ENCODE data around the gene ZNF878.

ZNF878 gene

DNA sequence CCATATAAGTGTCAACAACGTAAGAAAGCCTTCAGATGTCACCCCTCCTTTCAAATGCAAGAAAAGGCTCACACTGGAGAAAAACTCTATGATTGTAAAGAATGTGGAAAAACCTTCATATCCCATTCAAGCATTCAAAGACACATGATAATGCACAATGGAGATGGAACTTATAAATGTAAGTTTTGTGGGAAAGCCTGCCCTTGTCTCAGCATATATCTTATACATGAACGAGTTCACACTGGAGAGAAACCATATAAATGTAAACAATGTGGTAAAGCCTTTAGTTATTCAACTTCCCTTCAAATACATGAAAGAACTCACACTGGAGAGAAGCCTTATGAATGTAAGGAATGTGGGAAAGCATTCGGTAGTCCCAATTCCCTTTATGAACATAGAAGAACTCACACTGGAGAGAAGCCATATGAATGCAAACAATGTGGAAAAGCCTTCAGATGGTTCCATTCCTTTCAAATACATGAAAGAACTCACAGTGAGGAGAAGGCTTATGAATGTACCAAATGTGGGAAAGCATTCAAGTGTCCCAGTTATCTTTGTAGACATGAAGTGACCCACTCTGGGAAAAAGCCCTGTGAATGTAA, 22.9 kb upstream of the ZNF878 start:
- peaks cover 97% of the 10 kb centered on the region for H3K36me3 Mint-ChIP-seq (ENCODE audit: low read depth)
- peaks cover 10% of the 10 kb centered on the region for H3K27me3 Mint-ChIP-seq (ENCODE audit: low read depth, poor library complexity)
- H3K27ac Mint-ChIP-seq = no peak overlapping the region
- no peak for DNase-seq
- H3K4me3 Mint-ChIP-seq = no peak overlapping the region
- no peaks in the 10 kb centered on the region for H3K4me1 Mint-ChIP-seq
- H3K9me3 Mint-ChIP-seq = peaks cover 99% of the 10 kb centered on the region
- TF ChIP-seq, protein P1, sequence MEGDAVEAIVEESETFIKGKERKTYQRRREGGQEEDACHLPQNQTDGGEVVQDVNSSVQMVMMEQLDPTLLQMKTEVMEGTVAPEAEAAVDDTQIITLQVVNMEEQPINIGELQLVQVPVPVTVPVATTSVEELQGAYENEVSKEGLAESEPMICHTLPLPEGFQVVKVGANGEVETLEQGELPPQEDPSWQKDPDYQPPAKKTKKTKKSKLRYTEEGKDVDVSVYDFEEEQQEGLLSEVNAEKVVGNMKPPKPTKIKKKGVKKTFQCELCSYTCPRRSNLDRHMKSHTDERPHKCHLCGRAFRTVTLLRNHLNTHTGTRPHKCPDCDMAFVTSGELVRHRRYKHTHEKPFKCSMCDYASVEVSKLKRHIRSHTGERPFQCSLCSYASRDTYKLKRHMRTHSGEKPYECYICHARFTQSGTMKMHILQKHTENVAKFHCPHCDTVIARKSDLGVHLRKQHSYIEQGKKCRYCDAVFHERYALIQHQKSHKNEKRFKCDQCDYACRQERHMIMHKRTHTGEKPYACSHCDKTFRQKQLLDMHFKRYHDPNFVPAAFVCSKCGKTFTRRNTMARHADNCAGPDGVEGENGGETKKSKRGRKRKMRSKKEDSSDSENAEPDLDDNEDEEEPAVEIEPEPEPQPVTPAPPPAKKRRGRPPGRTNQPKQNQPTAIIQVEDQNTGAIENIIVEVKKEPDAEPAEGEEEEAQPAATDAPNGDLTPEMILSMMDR (IDR thresholded peaks at IDR 0.05) = no peak

DNA sequence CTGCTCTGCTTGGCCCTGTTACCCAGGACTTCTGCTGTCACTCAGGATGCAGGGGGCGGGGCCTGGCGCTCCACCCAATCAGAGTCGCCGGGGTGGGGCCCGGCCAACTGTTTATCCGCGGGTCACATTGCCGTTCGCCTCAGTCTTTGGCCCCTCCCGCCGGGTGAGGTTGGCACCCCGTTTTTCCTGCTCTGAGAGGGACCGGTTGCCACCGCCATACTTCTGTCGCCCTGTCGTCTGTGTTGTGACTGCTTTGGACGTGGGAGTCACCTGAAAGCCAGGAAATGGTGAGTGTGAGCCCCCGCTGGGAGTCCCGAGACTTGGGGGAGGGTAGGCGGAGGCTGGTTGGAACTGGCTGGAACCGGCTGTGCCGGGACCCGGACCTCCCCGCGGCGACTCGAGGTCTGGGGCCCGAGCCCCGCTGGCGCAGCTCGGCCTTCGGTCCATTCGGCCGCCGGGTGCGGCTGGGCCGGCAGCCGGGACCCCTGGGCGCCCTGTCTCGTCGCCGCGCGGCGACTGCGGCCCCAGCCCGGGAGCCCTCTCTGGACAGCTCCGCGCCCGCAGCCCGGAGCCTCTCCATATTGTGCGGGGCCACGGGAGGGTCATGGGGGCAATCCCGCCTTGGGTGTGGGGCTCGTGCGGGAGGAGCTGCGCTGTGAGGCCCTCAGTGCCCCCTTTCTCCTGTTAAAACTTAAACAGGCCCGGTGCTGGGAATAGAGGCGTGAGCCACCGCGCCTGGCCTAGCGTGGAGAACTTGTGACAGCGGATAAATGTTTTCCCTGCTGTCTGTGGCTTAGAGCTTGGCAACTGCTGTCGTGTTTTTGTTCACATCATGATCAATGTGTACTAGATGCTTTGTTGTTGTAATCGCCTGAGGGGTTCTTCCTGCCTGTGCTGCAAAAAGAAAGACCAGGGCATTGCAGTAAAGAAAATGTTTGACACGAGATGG, 12.1 kb upstream of the ZNF878 start, which contains the start of gene ZNF844:
ZNF844 (plus strand) TSS at position 142 of the 949 bp plus-strand sequence; CDS start at position 285, 143 bp downstream.
- H3K4me1 Mint-ChIP-seq = no peaks in the 10 kb centered on the region
- H3K27ac Mint-ChIP-seq = peak within 1 kb of the TSS; percentile 83
- peaks cover 4% of the 10 kb centered on the region for H3K27me3 Mint-ChIP-seq (ENCODE audit: low read depth, poor library complexity)
- H3K4me3 Mint-ChIP-seq = peak within 1 kb of the TSS; percentile 92
- DNase-seq = peak; percentile 92
- H3K9me3 Mint-ChIP-seq = peaks cover 71% of the 10 kb centered on the region
- peaks cover 47% of the 10 kb centered on the region for H3K36me3 Mint-ChIP-seq (ENCODE audit: low read depth)
- TF ChIP-seq, protein P1 (IDR thresholded peaks at IDR 0.05) = no peak

DNA sequence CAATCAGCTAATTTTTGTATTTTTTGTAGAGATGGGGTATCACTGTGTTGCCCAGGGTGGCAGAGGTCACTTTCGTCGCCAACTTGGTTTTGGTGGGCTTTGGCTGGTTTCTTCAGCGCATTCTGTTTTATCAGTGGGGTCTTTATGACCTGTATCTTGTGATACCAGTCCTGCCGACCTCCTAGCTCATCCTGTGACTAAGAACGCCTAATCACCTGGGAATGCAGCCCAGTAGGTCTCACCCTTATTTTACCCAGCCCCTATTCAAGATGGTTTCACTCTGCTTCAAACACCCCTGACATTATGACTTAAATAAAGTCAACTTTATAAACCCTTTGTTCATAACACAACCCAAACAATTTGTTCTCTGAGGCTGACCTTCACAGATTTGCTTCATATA, 3.0 kb upstream of the ZNF878 start:
- Mint-ChIP-seq H3K27me3 (ENCODE audit: low read depth, poor library complexity) (peaks cover 28% of the 10 kb centered on the region), H3K9me3 (peaks cover 47% of the 10 kb centered on the region), H3K4me3 (no peak overlapping the region), H3K27ac (no peak overlapping the region), H3K4me1 (peaks cover 11% of the 10 kb centered on the region), H3K36me3 (ENCODE audit: low read depth) (peaks cover 6% of the 10 kb centered on the region)
- DNase-seq = no peak
- TF ChIP-seq, protein P1 (IDR thresholded peaks at IDR 0.05) = no peak

DNA sequence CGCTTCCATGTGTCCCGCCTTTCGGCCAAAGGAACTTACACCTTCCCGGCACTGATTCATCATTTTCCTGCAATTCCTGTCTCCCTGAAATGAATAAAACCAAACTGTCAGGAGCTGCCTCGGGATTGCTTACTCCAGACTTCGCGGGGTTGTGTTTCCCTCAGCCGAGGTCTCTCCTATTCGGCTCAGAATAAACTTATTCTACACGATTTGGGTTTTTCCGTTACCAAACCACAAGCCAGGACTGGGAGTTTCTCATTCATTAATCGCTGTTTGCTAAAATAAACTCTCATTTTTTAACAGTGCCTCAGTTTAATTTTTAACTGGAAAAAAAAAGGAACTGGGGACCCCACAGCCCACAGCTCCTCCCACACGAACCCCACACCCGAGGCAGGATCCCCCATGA, 667 bp downstream of the ZNF878 start:
- no peak for DNase-seq
- Mint-ChIP-seq H3K36me3 (ENCODE audit: low read depth) (peaks cover 28% of the 10 kb centered on the region), H3K9me3 (peaks cover 63% of the 10 kb centered on the region), H3K4me3 (peak overlapping the region; percentile 87), H3K27ac (peak overlapping the region; percentile 15), H3K27me3 (ENCODE audit: low read depth, poor library complexity) (peaks cover 23% of the 10 kb centered on the region), H3K4me1 (peaks cover 11% of the 10 kb centered on the region)
- TF ChIP-seq, protein P1 (IDR thresholded peaks at IDR 0.05) = no peak

DNA sequence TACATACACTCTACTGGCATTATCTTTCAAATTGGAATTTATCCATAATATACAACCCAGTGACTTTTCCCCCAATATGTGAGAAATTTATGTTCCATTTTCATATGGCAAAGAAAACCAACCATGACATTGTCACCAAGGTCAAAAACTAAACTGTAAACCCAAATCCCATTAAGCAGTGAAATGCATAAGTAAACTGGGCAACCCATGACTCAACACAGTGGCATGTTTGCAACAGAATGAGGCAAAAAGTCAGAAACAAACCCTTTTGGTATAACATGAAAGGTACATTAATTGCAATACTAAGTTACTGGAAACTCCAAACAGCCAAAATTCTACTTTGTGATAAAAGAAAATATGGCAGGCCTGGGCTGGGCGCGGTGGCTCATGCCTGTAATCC, 4.9 kb downstream of the ZNF878 start:
- no peak for DNase-seq

More for the DNA sequence above, 4.9 kb downstream of the ZNF878 start:
- Mint-ChIP-seq H3K4me3 (no peak overlapping the region), H3K27me3 (ENCODE audit: low read depth, poor library complexity) (peaks cover 5% of the 10 kb centered on the region), H3K27ac (no peak overlapping the region), H3K36me3 (ENCODE audit: low read depth) (peaks cover 64% of the 10 kb centered on the region), H3K9me3 (peaks cover 85% of the 10 kb centered on the region), H3K4me1 (peaks cover 6% of the 10 kb centered on the region)
- TF ChIP-seq, protein P1 (IDR thresholded peaks at IDR 0.05) = no peak
